Thymus (tissue), 11 donors: ENCODE results near the gene FDX1. TPM values are rescaled to one million over a fixed set of nuclear protein-coding genes. Genes with fewer than 3 reads are reported as not detected.

Experiments
- DNase-seq, 9 donors: peaks; one replicate each; pipeline ENCODE4 v3.0.0-alpha.2; 2013; ENCODE audit warnings: low spot score in 9 of 9, low read depth in 6 of 9, missing footprints in 1 of 9
- H3K27ac ChIP-seq, 2 donors: one replicate each; pipeline ENCODE4 v1.5.1; 2013; ENCODE audit warnings: control low read depth in 1 of 2, low read depth in 1 of 2, low read length in 1 of 2, mild to moderate bottlenecking in 1 of 2, moderate library complexity in 1 of 2
- H3K27me3 ChIP-seq, 2 donors: one replicate each; pipeline ENCODE4 v1.5.1; 2013; ENCODE audit warnings: low read length in 1 of 2; ENCODE audit not compliant: control insufficient read depth in 2 of 2, insufficient read depth in 1 of 2
- H3K36me3 ChIP-seq, 2 donors: one replicate each; pipeline ENCODE4 v1.5.1; 2013; ENCODE audit warnings: low read length in 1 of 2, mild to moderate bottlenecking in 1 of 2, moderate library complexity in 1 of 2; ENCODE audit not compliant: control insufficient read depth in 2 of 2, insufficient read depth in 2 of 2
- H3K4me1 ChIP-seq, 2 donors: one replicate each; pipeline ENCODE4 v1.5.1; 2013; ENCODE audit warnings: low read length in 2 of 2; ENCODE audit not compliant: control insufficient read depth in 2 of 2, insufficient read depth in 2 of 2
- H3K4me3 ChIP-seq, 2 donors: one replicate each; pipeline ENCODE4 v1.5.1; 2013; ENCODE audit warnings: low read length in 2 of 2, control low read depth in 1 of 2, mild to moderate bottlenecking in 1 of 2
- H3K9me3 ChIP-seq, 2 donors: one replicate each; pipeline ENCODE4 v1.5.1; 2013; ENCODE audit warnings: low read length in 1 of 2, mild to moderate bottlenecking in 1 of 2; ENCODE audit not compliant: control insufficient read depth in 2 of 2, insufficient read depth in 1 of 2
- WGBS: extraction: QIAGEN DNeasy Blood & Tissue Kit; methylation state at CpG from one replicate; pipeline ENCODE4 v1.1.7; 2013; 5-methylcytosine and 5-hydroxymethylcytosine counted together
- polyA plus RNA-seq: library from polyadenylated mRNA; stranded (reverse); fragments of 200-250 nt; gene quantifications from one replicate; pipeline ENCODE4 v1.2.3, GENCODE V29; 2013
- total RNA-seq: library from RNA; stranded (reverse); fragments of 120-200 nt; gene quantifications from one replicate; pipeline ENCODE4 v1.2.4, GENCODE V29; 2013
- donor health status: healthy.

Gene FDX1
- total and polyA plus RNA-seq, 2 donors, result 13.7 to 23.9 TPM

GRCh38 chr11:110435780-110436717 is 6.3 kb downstream of the FDX1 start:
- no peaks in the 10 kb centered on the region for H3K27me3 ChIP-seq
- peaks cover 5 to 6% of the 10 kb centered on the region in 2 donors for H3K4me1 ChIP-seq
- H3K9me3 ChIP-seq, result peaks cover 0 to 2% of the 10 kb centered on the region in 2 donors
- H3K27ac ChIP-seq, result no peak overlapping the region
- WGBS, result 92% methylated on average over 8 of the region's 8 CpGs
- peaks cover 8 to 17% of the 10 kb centered on the region in 2 donors for H3K36me3 ChIP-seq
- no peak for DNase-seq
- no peak overlapping the region for H3K4me3 ChIP-seq

- peaks cover 9 to 24% of the 10 kb centered on the region in 2 donors for H3K36me3 ChIP-seq
- H3K27ac ChIP-seq, result no peak overlapping the region
- peaks cover 0 to 2% of the 10 kb centered on the region in 2 donors for H3K9me3 ChIP-seq
- WGBS, result 96% methylated on average over 2 of the region's 2 CpGs
- DNase-seq, result no peak
- H3K4me3 ChIP-seq, result no peak overlapping the region
- H3K27me3 ChIP-seq, result no peaks in the 10 kb centered on the region
- no peaks in the 10 kb centered on the region for H3K4me1 ChIP-seq
Observed at GRCh38 chr11:110438017-110438416, 8.3 kb downstream of the FDX1 start.

GRCh38 chr11:110445437-110445836 is 15.7 kb downstream of the FDX1 start:
- no peak overlapping the region for H3K4me3 ChIP-seq
- no peak overlapping the region for H3K27ac ChIP-seq
- no peaks in the 10 kb centered on the region for H3K27me3 ChIP-seq
- 98% methylated on average over 1 of the region's 1 CpG for WGBS
- no peak for DNase-seq
- H3K9me3 ChIP-seq, result peaks cover 0 to 2% of the 10 kb centered on the region in 2 donors
- peaks cover 7 to 9% of the 10 kb centered on the region in 2 donors for H3K36me3 ChIP-seq
- H3K4me1 ChIP-seq, result no peaks in the 10 kb centered on the region

- Histone ChIP-seq H3K4me3 (no peak overlapping the region), H3K36me3 (peaks cover under 1 to 6% of the 10 kb centered on the region in 2 donors), H3K9me3 (no peaks in the 10 kb centered on the region), H3K4me1 (no peaks in the 10 kb centered on the region), H3K27me3 (no peaks in the 10 kb centered on the region), H3K27ac (no peak overlapping the region)
- DNase-seq, result no peak
- WGBS, result 98% methylated on average over 3 of the region's 3 CpGs
Observed at GRCh38 chr11:110446061-110446460, 16.3 kb downstream of the FDX1 start.

- H3K4me3 ChIP-seq, result no peak overlapping the region
- DNase-seq, result no peak
- WGBS, result over 99% methylated on average over 10 of the region's 10 CpGs
Observed at GRCh38 chr11:110446594-110446993, 16.8 kb downstream of the FDX1 start.

GRCh38 chr11:110447343-110447742 is 17.6 kb downstream of the FDX1 start:
- H3K4me3 ChIP-seq, result no peak overlapping the region
- H3K27ac ChIP-seq, result no peak overlapping the region
- 95% methylated on average over 4 of the region's 4 CpGs for WGBS
- H3K4me1 ChIP-seq, result no peaks in the 10 kb centered on the region
- no peaks in the 10 kb centered on the region for H3K27me3 ChIP-seq
- no peaks in the 10 kb centered on the region for H3K36me3 ChIP-seq
- DNase-seq, result no peak
- no peaks in the 10 kb centered on the region for H3K9me3 ChIP-seq

More at GRCh38 chr11:110446594-110446993, 16.8 kb downstream of the FDX1 start:
- Histone ChIP-seq H3K36me3 (peaks cover 0 to 4% of the 10 kb centered on the region in 2 donors), H3K9me3 (no peaks in the 10 kb centered on the region), H3K4me1 (no peaks in the 10 kb centered on the region), H3K27me3 (no peaks in the 10 kb centered on the region), H3K27ac (no peak overlapping the region)

- peaks cover 0 to 5% of the 10 kb centered on the region in 2 donors for H3K36me3 ChIP-seq
- H3K27me3 ChIP-seq, result no peaks in the 10 kb centered on the region
- WGBS, result 84% methylated on average over 5 of the region's 5 CpGs
- no peak overlapping the region for H3K4me3 ChIP-seq
- H3K27ac ChIP-seq, result no peak overlapping the region
- peak in 2 of 9 donors; percentile 26 to 33 for DNase-seq
- no peaks in the 10 kb centered on the region for H3K4me1 ChIP-seq
- no peaks in the 10 kb centered on the region for H3K9me3 ChIP-seq
Observed at GRCh38 chr11:110447897-110448745, 18.4 kb downstream of the FDX1 start.

GRCh38 chr11:110450246-110450645 is 20.5 kb downstream of the FDX1 start:
- Histone ChIP-seq H3K9me3 (no peaks in the 10 kb centered on the region), H3K27ac (no peak overlapping the region), H3K4me1 (no peaks in the 10 kb centered on the region), H3K4me3 (no peak overlapping the region), H3K36me3 (peaks cover 0 to 5% of the 10 kb centered on the region in 2 donors), H3K27me3 (no peaks in the 10 kb centered on the region)
- WGBS, result 96% methylated on average over 2 of the region's 2 CpGs
- DNase-seq, result no peak

- Histone ChIP-seq H3K4me3 (no peak overlapping the region), H3K36me3 (peaks cover 0 to 5% of the 10 kb centered on the region in 2 donors), H3K4me1 (no peaks in the 10 kb centered on the region), H3K9me3 (no peaks in the 10 kb centered on the region), H3K27me3 (no peaks in the 10 kb centered on the region), H3K27ac (no peak overlapping the region)
- DNase-seq, result no peak
- 98% methylated on average over 2 of the region's 2 CpGs for WGBS
Observed at GRCh38 chr11:110452720-110453119, 23.0 kb downstream of the FDX1 start.
